IMR-90 (cell line): ENCODE measurements around the gene ORC1. TPM values are rescaled to one million over a fixed set of nuclear protein-coding genes. Genes with fewer than 3 reads are reported as not detected.

Source experiments
- ATAC-seq: fragments of 200-7000 bp; cut with Tn5 transposase; 2 replicates; pipeline ENCODE4 v1.9.1; 2020; ENCODE audit warnings: low read depth, mild to moderate bottlenecking, moderate library complexity
- BruUV-seq: library from RNA; stranded (reverse); fragments of 400-500 nt; replicated peaks from 2 replicates; lab custom pipeline; 2021; lab: Mats Ljungman, UMichigan
- CTCF ChIA-PET: fragments of 300-600 bp; formaldehyde crosslinking; extraction: SDS; loops from one replicate; lab custom pipeline; 2021; ENCODE audit warnings: antibody characterized with exemption; lab: Yijun Ruan, JAX
- POLR2A ChIA-PET: fragments of 300-600 bp; sonication (Branson Sonifier 250); formaldehyde crosslinking; loops from one replicate; lab custom pipeline; 2022; ENCODE audit warnings: antibody characterized with exemption; ENCODE audit not compliant: unreplicated experiment; lab: Charles Lee
- DNase-seq: peaks from one replicate; pipeline ENCODE4 v3.0.0; 2013
- H2AFZ ChIP-seq: replicated peaks from 2 replicates; pipeline ENCODE3; 2013; ENCODE audit warnings: low read length, mild to moderate bottlenecking; ENCODE audit not compliant: poor library complexity
- H2AK5ac ChIP-seq: 2 replicates; pipeline ENCODE4 v1.6.1; 2013; ENCODE audit warnings: low read depth, low read length, inconsistent platforms
- H2AK9ac ChIP-seq: replicated peaks from 2 replicates; pipeline ENCODE3; 2013; ENCODE audit warnings: mild to moderate bottlenecking, low read depth, low read length, moderate library complexity; ENCODE audit not compliant: poor library complexity
- H2BK120ac ChIP-seq: 2 replicates; pipeline ENCODE4 v1.6.1; 2013; ENCODE audit warnings: low read depth, low read length, inconsistent platforms
- H2BK15ac ChIP-seq: 3 replicates; pipeline ENCODE4 v1.6.1; 2013; ENCODE audit warnings: low read depth, low read length, inconsistent platforms
- H2BK20ac ChIP-seq: 2 replicates; pipeline ENCODE4 v1.6.1; 2013; ENCODE audit warnings: low read depth, mild to moderate bottlenecking, inconsistent platforms, low read length, moderate library complexity
- H2BK5ac ChIP-seq: 2 replicates; pipeline ENCODE4 v1.6.1; 2013; ENCODE audit warnings: mild to moderate bottlenecking, low read depth, low read length, inconsistent platforms; ENCODE audit not compliant: poor library complexity, severe bottlenecking
- H3K14ac ChIP-seq: replicated peaks from 2 replicates; pipeline ENCODE4 v1.6.1; 2013; ENCODE audit warnings: low read depth, low read length, inconsistent platforms
- H3K18ac ChIP-seq: 2 replicates; pipeline ENCODE4 v1.6.1; 2013; ENCODE audit warnings: low read depth, low read length, control low read depth
- H3K23ac ChIP-seq: 2 replicates; pipeline ENCODE4 v1.6.1; 2013; ENCODE audit warnings: low read depth, low read length, inconsistent platforms
- H3K27ac ChIP-seq: 2 replicates; pipeline ENCODE4 v1.5.1; 2013; ENCODE audit warnings: mild to moderate bottlenecking, control low read depth, low read length; ENCODE audit not compliant: insufficient read depth
- H3K27me3 ChIP-seq: 2 replicates; pipeline ENCODE4 v1.6.1; 2013; ENCODE audit warnings: low read length; ENCODE audit not compliant: control insufficient read depth, insufficient read depth
- H3K36me3 ChIP-seq: 2 replicates; pipeline ENCODE4 v1.6.1; 2013; ENCODE audit warnings: low read length, mixed read lengths; ENCODE audit not compliant: control insufficient read depth, insufficient read depth
- H3K4ac ChIP-seq: 2 replicates; pipeline ENCODE4 v1.6.1; 2013; ENCODE audit warnings: low read depth, low read length, inconsistent platforms
- H3K4me1 ChIP-seq: 2 replicates; pipeline ENCODE4 v1.6.1; 2013; ENCODE audit warnings: low read length, mixed read lengths; ENCODE audit not compliant: control insufficient read depth, insufficient read depth
- H3K4me2 ChIP-seq: 2 replicates; pipeline ENCODE4 v1.6.1; 2013; ENCODE audit warnings: low read depth, mild to moderate bottlenecking, control low read depth, low read length, moderate library complexity
- H3K4me3 ChIP-seq: 2 replicates; pipeline ENCODE4 v1.5.1; 2013; ENCODE audit warnings: low read depth, mild to moderate bottlenecking, control low read depth, low read length, moderate library complexity; ENCODE audit not compliant: insufficient read depth
- H3K56ac ChIP-seq: 2 replicates; pipeline ENCODE4 v1.6.1; 2013; ENCODE audit warnings: low read length, inconsistent platforms; ENCODE audit not compliant: insufficient read depth; ENCODE audit errors: extremely low read depth
- H3K79me1 ChIP-seq, 2 experiments: 2 replicates each; pipeline ENCODE4 v1.6.1; 2013; ENCODE audit warnings: low read length in 2 of 2, inconsistent platforms in 1 of 2, low read depth in 1 of 2
- H3K9ac ChIP-seq: 2 replicates; pipeline ENCODE4 v1.6.1; 2013; ENCODE audit warnings: low read depth, low read length, control low read depth
- H3K9me1 ChIP-seq: 2 replicates; pipeline ENCODE4 v1.6.1; 2013; ENCODE audit warnings: low read length, inconsistent platforms; ENCODE audit not compliant: insufficient read depth
- H3K9me3 ChIP-seq: 2 replicates; pipeline ENCODE4 v1.6.1; 2013; ENCODE audit warnings: low read length; ENCODE audit not compliant: control insufficient read depth, insufficient read depth
- H4K20me1 ChIP-seq: 2 replicates; pipeline ENCODE4 v1.6.1; 2013; ENCODE audit warnings: low read length, inconsistent platforms; ENCODE audit not compliant: insufficient read depth
- H4K5ac ChIP-seq: 2 replicates; pipeline ENCODE4 v1.6.1; 2013; ENCODE audit warnings: mild to moderate bottlenecking, low read depth, low read length, control low read depth
- H4K8ac ChIP-seq, 2 experiments: 2 replicates each; pipeline ENCODE4 v1.6.1; 2013; ENCODE audit warnings: low read depth in 2 of 2, low read length in 2 of 2, control low read depth in 1 of 2, inconsistent platforms in 1 of 2
- H4K91ac ChIP-seq: 2 replicates; pipeline ENCODE4 v1.6.1; 2013; ENCODE audit warnings: low read depth, low read length, inconsistent platforms; ENCODE audit not compliant: insufficient read depth
- BHLHE40 ChIP-seq: fragments of 150-350 bp; IDR thresholded peaks from 2 replicates; pipeline ENCODE4 v1.6.1; 2016; ENCODE audit warnings: mild to moderate bottlenecking, low read depth, low read length
- CEBPB ChIP-seq: IDR thresholded peaks from 2 replicates; pipeline ENCODE4 v1.6.1; 2012; ENCODE audit warnings: low read depth, low read length, improper control_type of control experiment
- CTCF ChIP-seq: conservative IDR thresholded peaks from 2 replicates; pipeline ENCODE4 v1.5.1; 2012; ENCODE audit warnings: mild to moderate bottlenecking, low read depth, low read length, improper control_type of control experiment
- FOS ChIP-seq: fragments of 150-350 bp; IDR thresholded peaks from 2 replicates; pipeline ENCODE4 v1.6.1; 2016; ENCODE audit warnings: low read depth, low read length
- MAFK ChIP-seq: IDR thresholded peaks from 2 replicates; pipeline ENCODE4 v1.6.1; 2012; ENCODE audit warnings: low read depth, low read length, improper control_type of control experiment
- WGBS, 2 experiments: methylation state at CpG; one replicate each; pipeline versions ENCODE4 v1.1.5 to v1.1.7; 2013; ENCODE audit warnings: missing lambda C conversion rate in 2 of 2; ENCODE audit not compliant: insufficient read length in 1 of 2; ENCODE audit errors: extremely low coverage in 2 of 2; 5-methylcytosine and 5-hydroxymethylcytosine counted together
- dilution Hi-C: fragments of 300-500 bp; cut with HindIII; formaldehyde crosslinking; loops from one replicate; pipeline ENCODE4 v1.14.3; 2018; ENCODE audit warnings: low sequenced_read_pairs; ENCODE audit not compliant: unreplicated experiment
- in situ Hi-C: fragments of 300-500 bp; cut with MboI; formaldehyde crosslinking; loops from 3 replicates; pipeline ENCODE4 v1.14.3; 2019; ENCODE audit warnings: low sequenced_read_pairs, inconsistent platforms, mixed read lengths
- intact Hi-C: fragments of 100-400 bp; cut with micrococcal nuclease; formaldehyde crosslinking; loops from 2 replicates; pipeline ENCODE4 v1.10.0; 2022
- polyA plus RNA-seq, 3 experiments: library from polyadenylated mRNA; depleted of rRNA; stranded (reverse); fragments of >200 nt; gene quantifications; 2 replicates each; pipeline ENCODE4 v1.2.3, GENCODE V29; 2012; ENCODE audit warnings: low replicate concordance in 1 of 3
- total RNA-seq: library from RNA; depleted of rRNA; stranded (reverse); fragments of >200 nt; gene quantifications from 2 replicates; pipeline ENCODE4 v1.2.3, GENCODE V29; 2012

Gene ORC1
- total and polyA plus RNA-seq, 2 of the 4 experiments (the other 2 are of a cell fraction), result 6.3 to 10.6 TPM

- Histone ChIP-seq H2AFZ (no peak overlapping the region), H2BK15ac (no peak overlapping the region), H3K9me3 (no peaks in the 10 kb centered on the region), H2AK9ac (peak overlapping the region; percentile 49), H3K4ac (no peak overlapping the region), H3K14ac (no peak overlapping the region), H3K36me3 (peaks cover 95% of the 10 kb centered on the region), H3K27ac (no peak overlapping the region), H2BK120ac (no peak overlapping the region), H4K5ac (no peak overlapping the region), H2BK20ac (no peak overlapping the region), H4K20me1 (no peaks in the 10 kb centered on the region; the same call in 1 of the 2 replicates), H3K9ac (no peak overlapping the region), H3K27me3 (no peaks in the 10 kb centered on the region), H3K79me1 (peaks cover 19 to 20% of the 10 kb centered on the region in 2 experiments), H3K4me2 (no peak overlapping the region), H2BK5ac (no peak overlapping the region), H4K8ac (no peak overlapping the region), H3K4me1 (no peaks in the 10 kb centered on the region), H3K4me3 (no peak overlapping the region), H4K91ac (no peak overlapping the region), H3K23ac (no peak overlapping the region), H3K56ac (no peak overlapping the region), H3K18ac (no peak overlapping the region), H3K9me1 (peaks cover 10% of the 10 kb centered on the region; the same call in 1 of the 2 replicates), H2AK5ac (no peak overlapping the region)
- ATAC-seq (no peak), DNase-seq (no peak)
- CTCF ChIA-PET, result no interaction called here
- POLR2A ChIA-PET, result no interaction called here
- BruUV-seq, result no TSS peak
- in situ Hi-C loops (no loop called here), dilution Hi-C loops (no loop called here), intact Hi-C loops (no loop called here)
- WGBS, 2 experiments, result 94% methylated on average over 6 of the region's 9 CpGs; no CpG with 5 or more reads in 1 of the 2 experiments
- TF ChIP-seq BHLHE40 (no peak), CEBPB (no peak), FOS (no peak), CTCF (no peak), MAFK (no peak)
Measured at GRCh38 chr1:52357397-52357796, 46.8 kb downstream of the ORC1 start.
